Amniotic epithelial cell (primary cell): ENCODE results near the gene CGREF1.
"Not testable (repeated sequence)": the region's sequence is repeated elsewhere in the genome, so short reads cannot be mapped to it uniquely, and the experiment has no call there.

Experiments
- DNase-seq: peaks from one replicate; pipeline ENCODE4 v3.0.0-alpha.2; 2010; ENCODE audit warnings: low read depth

The CGREF1 gene

GRCh38 chr2:27111392-27112078 is 7.4 kb downstream of the CGREF1 start:
- not testable (repeated sequence) for DNase-seq

GRCh38 chr2:27110603-27111352 is 8.2 kb downstream of the CGREF1 start:
- not testable (repeated sequence) for DNase-seq

- no peak for DNase-seq
Measured at GRCh38 chr2:27109083-27109482, 9.8 kb downstream of the CGREF1 start.

- DNase-seq = no peak
Measured at GRCh38 chr2:27108221-27108620, 10.7 kb downstream of the CGREF1 start.

GRCh38 chr2:27105981-27106380 is 12.9 kb downstream of the CGREF1 start:
- DNase-seq = no peak

- no peak for DNase-seq
Measured at GRCh38 chr2:27102329-27102728, 16.6 kb downstream of the CGREF1 start.

DNA sequence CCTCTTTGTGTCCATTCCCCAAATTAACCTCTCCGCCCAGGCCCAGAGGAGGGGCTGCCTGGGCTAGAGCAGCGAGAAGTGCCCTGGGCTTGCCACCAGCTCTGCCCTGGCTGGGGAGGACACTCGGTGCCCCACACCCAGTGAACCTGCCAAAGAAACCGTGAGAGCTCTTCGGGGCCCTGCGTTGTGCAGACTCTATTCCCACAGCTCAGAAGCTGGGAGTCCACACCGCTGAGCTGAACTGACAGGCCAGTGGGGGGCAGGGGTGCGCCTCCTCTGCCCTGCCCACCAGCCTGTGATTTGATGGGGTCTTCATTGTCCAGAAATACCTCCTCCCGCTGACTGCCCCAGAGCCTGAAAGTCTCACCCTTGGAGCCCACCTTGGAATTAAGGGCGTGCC is 18.9 kb downstream of the CGREF1 start:
- DNase-seq = no peak

- DNase-seq = no peak
Measured at GRCh38 chr2:27099334-27099955, 19.5 kb downstream of the CGREF1 start.

DNA sequence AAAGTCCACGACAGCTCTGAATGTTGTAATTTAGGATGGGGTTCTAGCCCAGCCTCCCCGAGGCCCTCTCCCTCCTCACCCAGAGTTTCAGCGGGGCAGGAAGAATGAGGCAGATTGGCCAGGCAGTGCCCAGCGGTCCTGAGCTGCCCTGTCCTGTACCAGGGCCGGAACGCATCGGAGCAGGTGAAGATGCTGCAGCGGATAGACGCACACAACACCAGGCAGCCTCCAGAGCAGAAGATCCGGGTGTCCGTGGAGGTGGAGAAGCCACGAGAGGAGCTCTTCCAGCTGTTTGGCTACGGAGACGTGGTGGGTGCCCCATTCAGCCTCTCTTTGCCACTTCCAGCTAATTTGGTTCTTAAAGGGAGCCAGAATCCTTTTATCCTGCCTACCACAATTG is 21.6 kb downstream of the CGREF1 start:
- DNase-seq = no peak

- no peak for DNase-seq
Measured at GRCh38 chr2:27096748-27097297, 22.1 kb downstream of the CGREF1 start.

- peak; percentile 73 for DNase-seq
Measured at GRCh38 chr2:27095745-27096651, 22.9 kb downstream of the CGREF1 start.

DNA sequence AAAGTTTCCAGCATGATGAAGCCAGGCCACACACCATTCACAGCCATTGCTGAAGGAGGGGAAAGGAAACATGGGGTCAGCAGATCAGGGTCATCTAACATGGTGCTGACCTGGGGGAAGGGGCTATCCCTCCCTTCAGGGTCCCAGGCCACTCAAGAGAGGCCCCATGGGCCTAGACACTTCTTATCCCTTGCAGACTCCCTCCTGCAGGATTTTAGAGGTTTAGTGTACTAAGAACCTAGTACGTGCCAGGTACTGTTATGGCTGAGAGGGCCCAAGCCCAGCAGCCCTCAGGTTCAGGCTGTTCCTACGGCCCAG is 23.5 kb downstream of the CGREF1 start:
- no peak for DNase-seq

- no peak for DNase-seq
Measured at GRCh38 chr2:27094353-27094984, 24.5 kb downstream of the CGREF1 start.

GRCh38 chr2:27093430-27094352 is 25.2 kb downstream of the CGREF1 start:
- no peak for DNase-seq

GRCh38 chr2:27092696-27093429 is 26.1 kb downstream of the CGREF1 start:
- DNase-seq = no peak

DNA sequence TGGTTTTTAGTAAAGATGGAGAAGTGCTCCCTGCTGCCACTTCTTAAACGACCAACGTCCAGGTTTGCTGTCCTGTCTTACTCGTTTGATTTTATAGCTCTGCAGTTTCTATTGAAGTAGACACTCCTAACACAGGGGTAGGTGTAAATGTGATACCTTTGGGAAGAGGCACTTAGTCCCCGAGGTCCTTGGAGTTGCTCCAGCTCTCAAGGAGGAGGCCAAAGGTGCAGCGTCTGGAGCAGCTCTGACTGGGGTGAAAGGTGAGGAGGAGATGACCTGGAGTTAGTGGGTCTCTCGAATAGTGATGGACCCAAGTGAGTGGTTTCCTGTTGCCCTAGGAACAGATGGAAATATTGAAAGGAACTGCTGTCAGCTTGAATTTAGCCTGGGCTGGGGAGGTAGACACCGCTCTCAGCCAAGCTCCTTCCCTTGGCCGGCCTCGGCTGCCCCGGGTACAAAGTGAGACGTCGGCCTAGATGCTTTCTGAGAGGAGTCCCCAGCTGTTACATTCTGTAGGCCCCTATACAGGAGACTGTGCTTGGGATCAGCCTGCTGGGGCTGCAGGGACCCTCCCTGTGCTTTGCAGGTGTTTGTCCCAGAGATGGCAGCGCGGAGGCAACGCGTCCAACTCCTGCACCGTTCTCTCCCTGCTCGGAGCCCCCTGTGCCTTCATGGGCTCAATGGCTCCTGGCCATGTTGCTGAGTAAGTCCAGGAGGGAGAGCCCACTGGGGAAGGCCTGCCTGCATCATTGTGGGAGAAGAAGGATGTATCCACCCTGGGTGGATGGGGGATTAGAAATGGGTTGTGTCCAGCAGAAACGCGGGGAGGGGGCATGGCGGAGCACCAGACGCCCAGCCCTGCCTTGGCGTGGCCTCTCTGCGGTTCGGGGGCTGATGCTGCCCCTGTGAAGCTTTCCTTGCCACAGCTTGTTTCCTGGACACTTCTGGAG is 26.9 kb downstream of the CGREF1 start:
- DNase-seq = no peak

DNA sequence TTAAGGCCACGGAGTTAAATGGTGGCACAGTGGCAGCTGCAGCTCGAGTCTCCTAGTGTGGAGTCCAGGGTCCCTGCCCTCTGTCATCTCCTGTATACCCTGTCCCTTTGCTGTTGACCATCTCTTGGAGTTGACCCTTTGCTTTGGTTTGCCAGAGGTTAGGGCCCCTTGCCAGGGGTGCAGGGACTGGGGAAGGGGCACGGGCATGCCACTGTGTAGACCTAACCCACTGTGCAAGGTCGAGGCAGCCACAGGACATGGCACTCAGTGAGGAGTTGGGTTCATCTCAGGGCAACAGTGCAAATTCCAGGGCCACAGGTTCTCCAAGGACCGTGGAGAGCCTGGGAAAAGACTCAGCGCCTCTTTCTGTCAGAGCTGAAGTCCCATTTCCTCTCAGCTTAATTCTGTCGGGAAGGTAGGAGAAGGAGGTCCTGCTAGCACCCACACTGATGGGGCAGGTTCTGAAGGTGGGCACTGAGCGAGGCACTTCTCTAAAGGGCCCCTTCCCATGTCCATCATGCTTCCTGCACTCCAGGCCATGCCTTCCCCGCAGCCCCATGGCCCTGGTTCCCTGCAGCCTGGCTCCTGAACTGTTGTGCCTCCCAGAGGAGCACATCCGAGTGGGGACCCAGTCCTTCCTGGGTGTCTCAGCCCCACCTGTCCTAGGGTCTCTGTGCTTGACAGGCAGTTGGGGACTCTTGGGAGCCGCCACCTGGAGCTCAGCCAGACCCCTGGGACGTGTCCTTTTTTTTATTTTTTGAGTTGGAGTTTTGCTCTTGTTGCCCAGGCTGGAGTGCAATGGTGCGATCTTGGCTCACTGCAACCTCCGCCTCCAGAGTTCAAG is 29.6 kb downstream of the CGREF1 start:
- DNase-seq = no peak

DNA sequence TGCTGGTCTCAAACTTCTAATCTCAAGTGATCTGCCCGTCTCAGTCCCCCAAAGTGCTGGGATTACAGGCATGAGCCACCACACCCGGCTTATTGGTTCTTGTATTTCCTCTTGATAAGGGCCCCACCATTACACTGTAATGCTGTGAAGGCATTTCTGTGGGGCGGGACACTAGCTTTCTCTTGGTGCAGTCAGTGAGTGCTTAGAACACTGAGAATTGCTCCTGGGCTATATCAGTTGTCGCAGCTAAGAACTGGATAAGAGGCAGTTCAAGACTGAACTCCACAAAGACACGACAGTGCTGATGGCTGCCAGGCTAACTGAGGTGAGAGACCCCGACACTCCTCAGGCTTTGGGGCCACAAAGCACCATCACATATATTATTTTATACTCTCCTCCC is 30.3 kb downstream of the CGREF1 start:
- DNase-seq = no peak
